Liver (tissue), 9 donors: ENCODE data around the gene ACRV1. TPM values are rescaled to one million over a fixed set of nuclear protein-coding genes. Genes with fewer than 3 reads are reported as not detected.
A peak's percentile ranks its signal among the peaks of the same experiment; 100 is the strongest.

Experiments used
- DNase-seq: peaks from one replicate; pipeline ENCODE4 v3.0.0-alpha.2; 2017; ENCODE audit warnings: low spot score
- H3K27ac ChIP-seq, 2 donors: one replicate each; pipeline ENCODE4 v1.7.0; 2013; ENCODE audit warnings: inconsistent platforms in 2 of 2, low read length in 2 of 2, control low read depth in 1 of 2, low read depth in 1 of 2, mild to moderate bottlenecking in 1 of 2
- H3K27me3 ChIP-seq, 4 donors: one replicate each; pipeline versions ENCODE4 v1.6.1 to v1.7.0; 2013; ENCODE audit warnings: low read length in 3 of 4, inconsistent platforms in 1 of 4, mild to moderate bottlenecking in 1 of 4, moderate library complexity in 1 of 4; ENCODE audit not compliant: control insufficient read depth in 4 of 4, insufficient read depth in 4 of 4
- H3K36me3 ChIP-seq, 4 donors: one replicate each; pipeline versions ENCODE4 v1.6.1 to v1.7.0; 2013; ENCODE audit warnings: low read length in 3 of 4, mild to moderate bottlenecking in 3 of 4, low read depth in 1 of 4, moderate library complexity in 1 of 4; ENCODE audit not compliant: control insufficient read depth in 4 of 4, insufficient read depth in 3 of 4
- H3K4me1 ChIP-seq, 4 donors: one replicate each; pipeline versions ENCODE4 v1.6.1 to v1.7.0; 2013; ENCODE audit warnings: low read length in 3 of 4, mild to moderate bottlenecking in 3 of 4, moderate library complexity in 1 of 4; ENCODE audit not compliant: control insufficient read depth in 4 of 4, insufficient read depth in 4 of 4
- H3K4me3 ChIP-seq, 3 donors: one replicate each; pipeline versions ENCODE4 v1.6.1 to v1.7.0; 2013; ENCODE audit warnings: low read length in 3 of 3, control low read depth in 1 of 3, low read depth in 1 of 3, mild to moderate bottlenecking in 1 of 3
- H3K9ac ChIP-seq, 2 donors: one replicate each; pipeline ENCODE4 v1.7.0; 2013; ENCODE audit warnings: low read length in 2 of 2, mild to moderate bottlenecking in 2 of 2, moderate library complexity in 2 of 2, control low read depth in 1 of 2, low read depth in 1 of 2
- H3K9me3 ChIP-seq, 4 donors: one replicate each; pipeline versions ENCODE4 v1.6.1 to v1.7.0; 2013; ENCODE audit warnings: low read length in 3 of 4; ENCODE audit not compliant: control insufficient read depth in 4 of 4
- ATF3 ChIP-seq: IDR thresholded peaks from 2 replicates; pipeline ENCODE4 v1.6.1; 2016; ENCODE audit warnings: antibody characterized with exemption
- CTCF ChIP-seq: fragments of 150-350 bp; IDR thresholded peaks from 2 replicates; pipeline ENCODE4 v1.5.1; 2017; ENCODE audit warnings: improper control_type of control experiment, low read depth, low read length; ENCODE audit not compliant: missing input control
- FOXA1 ChIP-seq: IDR thresholded peaks from 2 replicates; pipeline ENCODE4 v1.6.1; 2016; ENCODE audit warnings: antibody characterized with exemption
- FOXA2 ChIP-seq: IDR thresholded peaks from 2 replicates; pipeline ENCODE4 v1.6.1; 2016; ENCODE audit warnings: antibody characterized with exemption
- GABPA ChIP-seq, 2 donors: IDR thresholded peaks in 1 of 2; conservative IDR thresholded peaks in 1 of 2; 2 replicates each; pipeline ENCODE4 v1.6.1; 2016; ENCODE audit warnings: antibody characterized with exemption in 2 of 2, mild to moderate bottlenecking in 1 of 2, moderate library complexity in 1 of 2
- HNF4A ChIP-seq, 2 donors: conservative IDR thresholded peaks; 2 replicates each; pipeline ENCODE4 v1.6.1; 2016; ENCODE audit warnings: antibody characterized with exemption in 2 of 2, mild to moderate bottlenecking in 2 of 2
- HNF4G ChIP-seq: IDR thresholded peaks from 2 replicates; pipeline ENCODE4 v1.6.1; 2016; ENCODE audit warnings: antibody characterized with exemption
- JUND ChIP-seq, 2 donors: IDR thresholded peaks; 2 replicates each; pipeline ENCODE4 v1.6.1; 2016; ENCODE audit warnings: antibody characterized with exemption in 2 of 2
- NR2F2 ChIP-seq: IDR thresholded peaks from 2 replicates; pipeline ENCODE4 v1.6.1; 2016; ENCODE audit warnings: antibody characterized with exemption
- RAD21 ChIP-seq, 2 donors: IDR thresholded peaks; 2 replicates each; pipeline ENCODE4 v1.6.1; 2016; ENCODE audit warnings: antibody characterized with exemption in 2 of 2, mild to moderate bottlenecking in 2 of 2
- RXRA ChIP-seq, 2 donors: IDR thresholded peaks; 2 replicates each; pipeline ENCODE4 v1.6.1; 2017 to 2018; ENCODE audit warnings: antibody characterized with exemption in 2 of 2, mild to moderate bottlenecking in 1 of 2
- SP1 ChIP-seq: IDR thresholded peaks from 2 replicates; pipeline ENCODE4 v1.6.1; 2018; ENCODE audit warnings: antibody characterized with exemption, mild to moderate bottlenecking
- YY1 ChIP-seq: IDR thresholded peaks from 2 replicates; pipeline ENCODE4 v1.6.1; 2016; ENCODE audit warnings: antibody characterized with exemption, mild to moderate bottlenecking
- WGBS: extraction: QIAGEN DNeasy Blood & Tissue Kit; methylation state at CpG from one replicate; pipeline ENCODE4 v1.1.7; 2013; 5-methylcytosine and 5-hydroxymethylcytosine counted together
- polyA plus RNA-seq, 2 donors: library from polyadenylated mRNA; stranded (reverse) in 1 of 2; unstranded in 1 of 2; fragments of 200-250 nt in 1 of 2; fragments of >200 nt in 1 of 2; fragmentation: Nextera tagmentation in 1 of 2; extraction: Ambion mirVana in 1 of 2; gene quantifications; one replicate each; pipeline versions ENCODE4 v1.2.1 to v1.2.3, GENCODE V29; 2013 to 2015
- total RNA-seq, 2 donors: library from RNA; depleted of rRNA; stranded (reverse); fragments of >200 nt; gene quantifications; one replicate each; pipeline ENCODE4 v1.2.3, GENCODE V29; 2014
- TF ChIP-seq, protein P1 (sequence below): IDR thresholded peaks from 2 replicates; pipeline ENCODE4 v1.6.1; 2016; ENCODE audit warnings: antibody characterized with exemption
- TF ChIP-seq, protein P2 (sequence below): IDR thresholded peaks from 2 replicates; pipeline ENCODE4 v1.6.1; 2016; ENCODE audit warnings: antibody characterized with exemption, mild to moderate bottlenecking
- TF ChIP-seq, protein P3 (sequence below): IDR thresholded peaks from 2 replicates; pipeline ENCODE4 v1.6.1; 2016; ENCODE audit warnings: antibody characterized with exemption
- donor health status: healthy.
- donor health status: healthy.
- donor health status: healthy.
- donor health status: healthy.
- donor health status: healthy.

Gene ACRV1
- total and polyA plus RNA-seq, 4 donors: not detected

DNA sequence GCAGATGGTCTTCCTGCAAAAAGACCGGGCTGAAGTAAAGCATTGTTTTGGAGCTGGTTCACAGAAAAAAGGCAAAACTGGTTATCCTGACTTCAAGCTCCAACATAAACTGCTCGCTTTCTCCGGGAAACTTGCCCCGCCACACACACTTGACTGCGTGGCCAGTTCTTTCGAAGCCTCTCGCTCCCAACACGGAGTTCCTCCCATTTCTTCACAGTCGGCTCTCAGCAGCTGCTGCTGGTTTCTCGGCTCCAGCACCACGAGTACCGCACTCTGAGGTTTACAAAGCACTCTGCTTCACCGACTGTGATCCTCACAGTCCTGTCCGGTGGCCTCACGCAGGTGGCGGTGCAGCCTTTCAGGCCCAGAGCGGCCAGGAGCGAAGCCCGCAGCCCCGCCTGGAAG lies 55.4 kb downstream of the ACRV1 start:
- peaks cover 3 to 20% (median 15%) of the 10 kb centered on the region in 4 donors for H3K4me1 ChIP-seq
- H3K4me3 ChIP-seq: peak overlapping the region; percentile 51 to 82 (median 75)
- no peaks in the 10 kb centered on the region for H3K9me3 ChIP-seq
- peaks cover 7 to 18% (median 16%) of the 10 kb centered on the region in 4 donors for H3K36me3 ChIP-seq
- TF ChIP-seq SP1 (no peak), ATF3 (no peak), RXRA (IDR thresholded peaks at IDR 0.05) (no peak), HNF4G (no peak), NR2F2 (no peak), GABPA (IDR thresholded peaks at IDR 0.05 in 1 of 2, conservative IDR thresholded peaks at IDR 0.05 in 1 of 2) (no peak), FOXA1 (no peak), HNF4A (conservative IDR thresholded peaks at IDR 0.05) (no peak), CTCF (no peak), YY1 (no peak), JUND (IDR thresholded peaks at IDR 0.05) (no peak), RAD21 (IDR thresholded peaks at IDR 0.05) (no peak), FOXA2 (no peak)
- TF ChIP-seq, protein P1, sequence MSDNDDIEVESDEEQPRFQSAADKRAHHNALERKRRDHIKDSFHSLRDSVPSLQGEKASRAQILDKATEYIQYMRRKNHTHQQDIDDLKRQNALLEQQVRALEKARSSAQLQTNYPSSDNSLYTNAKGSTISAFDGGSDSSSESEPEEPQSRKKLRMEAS: no peak
- TF ChIP-seq, protein P2, sequence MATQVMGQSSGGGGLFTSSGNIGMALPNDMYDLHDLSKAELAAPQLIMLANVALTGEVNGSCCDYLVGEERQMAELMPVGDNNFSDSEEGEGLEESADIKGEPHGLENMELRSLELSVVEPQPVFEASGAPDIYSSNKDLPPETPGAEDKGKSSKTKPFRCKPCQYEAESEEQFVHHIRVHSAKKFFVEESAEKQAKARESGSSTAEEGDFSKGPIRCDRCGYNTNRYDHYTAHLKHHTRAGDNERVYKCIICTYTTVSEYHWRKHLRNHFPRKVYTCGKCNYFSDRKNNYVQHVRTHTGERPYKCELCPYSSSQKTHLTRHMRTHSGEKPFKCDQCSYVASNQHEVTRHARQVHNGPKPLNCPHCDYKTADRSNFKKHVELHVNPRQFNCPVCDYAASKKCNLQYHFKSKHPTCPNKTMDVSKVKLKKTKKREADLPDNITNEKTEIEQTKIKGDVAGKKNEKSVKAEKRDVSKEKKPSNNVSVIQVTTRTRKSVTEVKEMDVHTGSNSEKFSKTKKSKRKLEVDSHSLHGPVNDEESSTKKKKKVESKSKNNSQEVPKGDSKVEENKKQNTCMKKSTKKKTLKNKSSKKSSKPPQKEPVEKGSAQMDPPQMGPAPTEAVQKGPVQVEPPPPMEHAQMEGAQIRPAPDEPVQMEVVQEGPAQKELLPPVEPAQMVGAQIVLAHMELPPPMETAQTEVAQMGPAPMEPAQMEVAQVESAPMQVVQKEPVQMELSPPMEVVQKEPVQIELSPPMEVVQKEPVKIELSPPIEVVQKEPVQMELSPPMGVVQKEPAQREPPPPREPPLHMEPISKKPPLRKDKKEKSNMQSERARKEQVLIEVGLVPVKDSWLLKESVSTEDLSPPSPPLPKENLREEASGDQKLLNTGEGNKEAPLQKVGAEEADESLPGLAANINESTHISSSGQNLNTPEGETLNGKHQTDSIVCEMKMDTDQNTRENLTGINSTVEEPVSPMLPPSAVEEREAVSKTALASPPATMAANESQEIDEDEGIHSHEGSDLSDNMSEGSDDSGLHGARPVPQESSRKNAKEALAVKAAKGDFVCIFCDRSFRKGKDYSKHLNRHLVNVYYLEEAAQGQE: no peak
- TF ChIP-seq, protein P3, sequence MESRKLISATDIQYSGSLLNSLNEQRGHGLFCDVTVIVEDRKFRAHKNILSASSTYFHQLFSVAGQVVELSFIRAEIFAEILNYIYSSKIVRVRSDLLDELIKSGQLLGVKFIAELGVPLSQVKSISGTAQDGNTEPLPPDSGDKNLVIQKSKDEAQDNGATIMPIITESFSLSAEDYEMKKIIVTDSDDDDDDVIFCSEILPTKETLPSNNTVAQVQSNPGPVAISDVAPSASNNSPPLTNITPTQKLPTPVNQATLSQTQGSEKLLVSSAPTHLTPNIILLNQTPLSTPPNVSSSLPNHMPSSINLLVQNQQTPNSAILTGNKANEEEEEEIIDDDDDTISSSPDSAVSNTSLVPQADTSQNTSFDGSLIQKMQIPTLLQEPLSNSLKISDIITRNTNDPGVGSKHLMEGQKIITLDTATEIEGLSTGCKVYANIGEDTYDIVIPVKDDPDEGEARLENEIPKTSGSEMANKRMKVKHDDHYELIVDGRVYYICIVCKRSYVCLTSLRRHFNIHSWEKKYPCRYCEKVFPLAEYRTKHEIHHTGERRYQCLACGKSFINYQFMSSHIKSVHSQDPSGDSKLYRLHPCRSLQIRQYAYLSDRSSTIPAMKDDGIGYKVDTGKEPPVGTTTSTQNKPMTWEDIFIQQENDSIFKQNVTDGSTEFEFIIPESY: no peak
- DNase-seq: no peak
- H3K27me3 ChIP-seq: no peaks in the 10 kb centered on the region
- WGBS: 1% methylated on average over 20 of the region's 20 CpGs
- peak overlapping the region; percentile 53 to 84 for H3K9ac ChIP-seq
- peak overlapping the region; percentile 93 to 95 for H3K27ac ChIP-seq

DNA sequence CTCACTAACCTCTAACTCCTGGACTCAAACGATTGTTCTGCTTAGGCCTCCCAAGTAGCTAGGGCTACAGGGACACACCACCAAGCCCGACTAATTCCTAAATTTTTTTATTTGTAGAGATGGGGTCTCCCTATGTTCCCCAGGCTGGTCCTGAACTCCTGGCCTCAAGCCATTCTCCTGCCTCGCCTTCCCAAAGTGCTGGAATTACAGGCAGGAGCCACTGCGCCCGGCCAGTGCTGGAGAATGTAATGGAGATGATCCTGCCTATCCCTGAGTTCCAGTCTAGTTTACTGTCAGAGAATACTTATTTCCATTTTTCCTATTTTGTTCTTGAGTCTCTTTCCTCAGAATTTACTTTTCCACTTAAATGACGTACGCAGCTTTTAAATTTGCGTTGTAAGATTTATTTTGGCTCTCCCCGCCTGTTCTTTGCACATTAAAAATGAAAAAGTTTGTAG lies 55.9 kb downstream of the ACRV1 start, which contains the start of gene CHEK1:
Gene CHEK1, plus strand, starts transcription at position 408 of the 458 bp plus-strand sequence. CDS start 1,606 bp downstream, outside the sequence.
- Histone ChIP-seq H3K27me3 (no peaks in the 10 kb centered on the region), H3K4me3 (peak within 1 kb of the TSS; percentile 51 to 82 (median 75)), H3K4me1 (peaks cover 3 to 20% (median 15%) of the 10 kb centered on the region in 4 donors), H3K36me3 (peaks cover 10 to 23% (median 20%) of the 10 kb centered on the region in 4 donors), H3K27ac (peak within 1 kb of the TSS; percentile 93 to 95), H3K9me3 (no peaks in the 10 kb centered on the region), H3K9ac (peak within 1 kb of the TSS; percentile 53 to 84)
- no peak for DNase-seq
- 62% methylated on average over 9 of the region's 9 CpGs for WGBS
- TF ChIP-seq FOXA1 (no peak), JUND (IDR thresholded peaks at IDR 0.05) (no peak), HNF4A (conservative IDR thresholded peaks at IDR 0.05) (no peak), CTCF (no peak)
- TF ChIP-seq, protein P2: no peak
